ENCODE data around the gene PIWIL4.

The PIWIL4 gene

GRCh38 chr11:94662846-94663390 is 95.8 kb downstream of the PIWIL4 start:
- no peak for DNase-seq (ENCODE audit: low read depth)

- DNase-seq (ENCODE audit: low read depth): no peak
Measured at GRCh38 chr11:94664346-94664745, 97.2 kb downstream of the PIWIL4 start.

GRCh38 chr11:94665116-94665659 is 98.0 kb downstream of the PIWIL4 start:
- no peak for DNase-seq (ENCODE audit: low read depth)

GRCh38 chr11:94666792-94667721 is 99.9 kb downstream of the PIWIL4 start:
- no peak for DNase-seq (ENCODE audit: low read depth)

GRCh38 chr11:94668212-94668793 is 101.1 kb downstream of the PIWIL4 start:
- no peak for DNase-seq (ENCODE audit: low read depth)

GRCh38 chr11:94669023-94669422 is 101.9 kb downstream of the PIWIL4 start:
- DNase-seq (ENCODE audit: low read depth): no peak

Data from activated T-helper 9 cell treated with anti-CD3 and anti-CD28 coated beads, Interleukin-2, amount 50 U/mL, for 16 hours (primary cell).